CD4-positive, alpha-beta T cell (primary cell): ENCODE data around the gene FXYD6. TPM values are rescaled to one million over a fixed set of nuclear protein-coding genes. Genes with fewer than 3 reads are reported as not detected.

Experiments
- ATAC-seq: fragments of 200-7000 bp; cut with Tn5 transposase; one replicate; pipeline ENCODE4 v1.10.0; 2022; ENCODE audit warnings: mild to moderate bottlenecking; ENCODE audit not compliant: poor library complexity
- CTCF ChIA-PET: fragments of 350-600 bp; sonication (Branson Sonifier 250); formaldehyde crosslinking; loops from one replicate; lab custom pipeline; 2021; ENCODE audit warnings: antibody characterized with exemption, inconsistent platforms; lab: Charles Lee
- POLR2A ChIA-PET: fragments of 350-600 bp; sonication (Branson Sonifier 250); formaldehyde crosslinking; loops from one replicate; lab custom pipeline; 2021; ENCODE audit warnings: antibody characterized with exemption, inconsistent platforms; lab: Charles Lee
- DNase-seq, 14 experiments: peaks; one replicate each; pipeline ENCODE4 v3.0.0-alpha.2; 2013 to 2020; ENCODE audit warnings: mixed read lengths in 2 of 14
- H3K27ac ChIP-seq, 2 donors: one replicate each; pipeline versions ENCODE4 v1.5.1 to v1.7.0; 2013; ENCODE audit warnings: low read length in 2 of 2, low read depth in 1 of 2, mild to moderate bottlenecking in 1 of 2
- H3K27me3 ChIP-seq, 2 experiments: 1 replicate in 1 of 2; 2 replicates in 1 of 2; pipeline versions ENCODE4 v1.6.1 to v1.7.0; 2013; ENCODE audit warnings: low read length in 2 of 2, control low read depth in 1 of 2, mild to moderate bottlenecking in 1 of 2, moderate library complexity in 1 of 2; ENCODE audit not compliant: insufficient read depth in 2 of 2, control insufficient read depth in 1 of 2
- H3K36me3 ChIP-seq: one replicate; pipeline ENCODE4 v1.6.1; 2013; ENCODE audit warnings: low read length, control low read depth; ENCODE audit not compliant: insufficient read depth
- H3K4me1 ChIP-seq: one replicate; pipeline ENCODE4 v1.6.1; 2013; ENCODE audit warnings: low read length, control low read depth; ENCODE audit not compliant: insufficient read depth
- H3K4me3 ChIP-seq: one replicate; pipeline ENCODE4 v1.5.1; 2013; ENCODE audit warnings: mild to moderate bottlenecking, low read length, moderate library complexity
- H3K9me3 ChIP-seq, 2 experiments: 1 replicate in 1 of 2; 2 replicates in 1 of 2; pipeline versions ENCODE4 v1.6.1 to v1.7.0; 2013; ENCODE audit warnings: low read length in 2 of 2, mild to moderate bottlenecking in 2 of 2, control low read depth in 1 of 2, moderate library complexity in 1 of 2; ENCODE audit not compliant: control insufficient read depth in 1 of 2, insufficient read depth in 1 of 2
- H3K27ac Mint-ChIP-seq: one replicate; pipeline ENCODE4 v1.8.0; 2020; ENCODE audit warnings: mixed read lengths
- H3K27me3 Mint-ChIP-seq: one replicate; pipeline ENCODE4 v1.8.0; 2021; ENCODE audit warnings: mixed read lengths
- H3K36me3 Mint-ChIP-seq: one replicate; pipeline ENCODE4 v1.8.0; 2021; ENCODE audit warnings: low read depth, mixed read lengths
- H3K4me1 Mint-ChIP-seq: one replicate; pipeline ENCODE4 v1.8.0; 2021; ENCODE audit warnings: low read depth, mixed read lengths
- H3K4me3 Mint-ChIP-seq: one replicate; pipeline ENCODE4 v1.8.0; 2020; ENCODE audit warnings: mild to moderate bottlenecking, mixed read lengths
- H3K9me3 Mint-ChIP-seq: one replicate; pipeline ENCODE4 v1.8.0; 2020; ENCODE audit warnings: mixed read lengths
- CTCF ChIP-seq: fragments of 200-600 bp; IDR thresholded peaks from one replicate; pipeline ENCODE4 v1.8.0; 2022; ENCODE audit warnings: antibody characterized with exemption, mild to moderate bottlenecking
- intact Hi-C, 2 experiments: fragments of 100-400 bp; cut with DNase I in 1 of 2; cut with micrococcal nuclease in 1 of 2; formaldehyde crosslinking; loops; one replicate each; pipeline versions ENCODE4 v1.15.1 to v1.9.0; 2023 to 2025; cut with DNase I, micrococcal nuclease
- total RNA-seq, 174 experiments: library from RNA in 2 of 174; stranded (reverse) in 2 of 174; gene quantifications; one replicate each; pipeline ENCODE4 v1.2.3 and lab custom pipeline; 2021 to 2026

Gene FXYD6
- total RNA-seq, 2 experiments from 2014 or later = not detected

- no peak overlapping the region for H3K4me3 ChIP-seq
- intact Hi-C loops = no loop called here
- H3K27me3 ChIP-seq = no peaks in the 10 kb centered on the region
- Mint-ChIP-seq H3K9me3 (peaks cover 3% of the 10 kb centered on the region), H3K36me3 (no peaks in the 10 kb centered on the region), H3K27me3 (peaks cover 9% of the 10 kb centered on the region), H3K4me1 (no peaks in the 10 kb centered on the region), H3K4me3 (no peak overlapping the region), H3K27ac (no peak overlapping the region)
- ATAC-seq = no peak
- H3K36me3 ChIP-seq = no peaks in the 10 kb centered on the region
- H3K4me1 ChIP-seq = peaks cover 6% of the 10 kb centered on the region
- POLR2A ChIA-PET = no interaction called here
- CTCF ChIA-PET = interaction anchor here (1.0 kb wide), 1 partner anchor 95 kb away, joined by 3 read pairs; no protein-coding TSS in a partner anchor
- DNase-seq = no peak
- no peak for TF ChIP-seq CTCF
- no peaks in the 10 kb centered on the region for H3K9me3 ChIP-seq
- no peak overlapping the region for H3K27ac ChIP-seq
Measured at GRCh38 chr11:117851852-117852251, 24.6 kb downstream of the FXYD6 start.

DNA sequence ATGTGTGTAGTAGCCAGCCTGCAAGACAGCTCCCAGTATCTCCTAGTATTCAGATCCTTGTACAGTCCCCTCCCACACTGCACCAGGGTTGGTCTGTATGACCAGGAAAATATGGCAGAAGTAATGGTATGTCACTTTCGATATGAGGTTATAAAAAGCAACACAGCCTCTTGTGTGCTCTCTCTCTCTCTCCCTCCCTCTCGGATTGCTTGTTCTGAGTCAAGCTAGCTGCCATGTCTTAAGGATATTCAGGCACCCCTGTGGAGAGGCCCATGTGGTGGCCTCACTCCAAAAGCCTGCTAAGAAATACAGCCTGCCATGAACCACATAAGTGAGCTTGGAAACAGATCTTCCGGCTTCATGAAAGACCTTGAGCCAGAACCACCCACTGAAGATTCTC is 25.4 kb downstream of the FXYD6 start:
- ChIA-PET POLR2A (no interaction called here), CTCF (interaction anchor here (1.0 to 1.4 kb wide), 2 partner anchors 96 to 202 kb away, joined by 3 to 4 read pairs; no protein-coding TSS in a partner anchor)
- H3K4me1 Mint-ChIP-seq = no peaks in the 10 kb centered on the region
- H3K27me3 Mint-ChIP-seq = peaks cover 7% of the 10 kb centered on the region
- Histone ChIP-seq H3K4me1 (peaks cover 6% of the 10 kb centered on the region), H3K4me3 (no peak overlapping the region), H3K9me3 (no peaks in the 10 kb centered on the region), H3K27ac (no peak overlapping the region), H3K36me3 (no peaks in the 10 kb centered on the region), H3K27me3 (no peaks in the 10 kb centered on the region)
- no peaks in the 10 kb centered on the region for H3K36me3 Mint-ChIP-seq
- H3K4me3 Mint-ChIP-seq = no peak overlapping the region
- peaks cover 3% of the 10 kb centered on the region for H3K9me3 Mint-ChIP-seq
- H3K27ac Mint-ChIP-seq = no peak overlapping the region
- TF ChIP-seq CTCF = no peak
- ATAC-seq = no peak
- intact Hi-C loops = no loop called here
- DNase-seq = no peak

DNA sequence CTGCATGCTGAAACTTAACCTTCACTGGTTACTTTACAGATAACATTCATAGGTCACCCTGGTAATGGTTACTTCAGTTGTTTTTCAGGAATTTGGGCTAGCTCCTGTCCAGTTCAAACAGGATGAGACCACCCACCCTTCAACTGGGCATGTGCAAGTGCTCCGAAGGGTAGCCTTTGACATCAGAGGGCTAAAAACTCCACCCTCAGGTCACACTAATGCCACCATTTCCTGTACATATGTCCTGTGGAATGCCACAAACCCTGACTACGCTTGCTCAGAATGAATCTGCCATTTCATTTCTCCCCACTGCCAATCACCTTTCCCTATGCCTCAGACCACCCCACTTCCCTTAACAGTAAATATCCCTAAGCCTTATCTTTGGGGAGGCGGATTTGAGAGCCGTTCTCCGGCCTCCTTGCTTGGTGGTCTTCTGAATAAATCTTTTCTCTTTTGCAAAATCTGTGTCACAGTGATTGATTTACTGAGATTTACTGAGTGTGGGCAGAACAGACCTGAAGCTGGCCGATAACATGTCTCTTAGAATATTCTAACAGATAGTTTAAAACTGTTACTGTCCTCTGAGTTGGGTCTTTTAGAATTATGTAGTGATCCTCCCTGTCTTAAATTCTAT is 26.6 kb downstream of the FXYD6 start:
- ChIA-PET POLR2A (interaction anchor here (0.7 to 1.1 kb wide), 2 partner anchors 137 to 227 kb away, joined by 3 to 4 read pairs; no protein-coding TSS in a partner anchor), CTCF (interaction anchor here (1.4 to 2.2 kb wide), 2 partner anchors 203 to 204 kb away, joined by 4 to 5 read pairs; no protein-coding TSS in a partner anchor)
- DNase-seq (peak in 1 of 14 experiments; percentile 41), ATAC-seq (no peak)
- TF ChIP-seq CTCF = no peak
- H3K4me1 Mint-ChIP-seq = no peaks in the 10 kb centered on the region
- Histone ChIP-seq H3K4me3 (no peak overlapping the region), H3K4me1 (peaks cover 6% of the 10 kb centered on the region), H3K27me3 (no peaks in the 10 kb centered on the region), H3K9me3 (no peaks in the 10 kb centered on the region), H3K36me3 (no peaks in the 10 kb centered on the region), H3K27ac (no peak overlapping the region)
- intact Hi-C loops = loop anchor here in 1 of 2 experiments (10.0 kb wide), 1 partner anchor 325 kb away; the partner anchor contains the start of gene SCN2B
- H3K9me3 Mint-ChIP-seq = peaks cover 3% of the 10 kb centered on the region
- no peak overlapping the region for H3K27ac Mint-ChIP-seq
- no peaks in the 10 kb centered on the region for H3K36me3 Mint-ChIP-seq
- no peak overlapping the region for H3K4me3 Mint-ChIP-seq
- peaks cover 4% of the 10 kb centered on the region for H3K27me3 Mint-ChIP-seq
